Natural killer cell (primary cell): Measurements from ENCODE around the gene PSRC1. TPM values are rescaled to one million over a fixed set of nuclear protein-coding genes. Genes with fewer than 3 reads are reported as not detected.

Experiments used
- ATAC-seq, 3 donors: fragments of 150-1000 bp in 2 of 3; fragments of 200-7000 bp in 1 of 3; cut with Tn5 transposase; 1 replicate in 1 of 3; 2 replicates in 2 of 3; pipeline ENCODE4 v1.10.0; 2021; ENCODE audit warnings: mild to moderate bottlenecking in 2 of 3, moderate library complexity in 2 of 3
- DNase-seq, 2 donors: peaks; one replicate each; pipeline versions ENCODE4 v3.0.0 to v3.0.0-alpha.2; 2013 to 2021; ENCODE audit warnings: mixed read lengths in 1 of 2
- H3K27ac ChIP-seq: one replicate; pipeline ENCODE4 v1.5.1; 2013; ENCODE audit warnings: mild to moderate bottlenecking, low read length
- H3K27me3 ChIP-seq: one replicate; pipeline ENCODE4 v1.6.1; 2013; ENCODE audit warnings: low read length; ENCODE audit not compliant: control insufficient read depth, insufficient read depth
- H3K36me3 ChIP-seq: one replicate; pipeline ENCODE4 v1.6.1; 2013; ENCODE audit warnings: low read length; ENCODE audit not compliant: control insufficient read depth, insufficient read depth
- H3K4me1 ChIP-seq: one replicate; pipeline ENCODE4 v1.6.1; 2013; ENCODE audit warnings: low read length; ENCODE audit not compliant: control insufficient read depth, insufficient read depth
- H3K4me3 ChIP-seq: one replicate; pipeline ENCODE4 v1.5.1; 2013; ENCODE audit warnings: low read length
- H3K9me3 ChIP-seq: one replicate; pipeline ENCODE4 v1.6.1; 2013; ENCODE audit warnings: low read length; ENCODE audit not compliant: control insufficient read depth, insufficient read depth
- H3K27ac Mint-ChIP-seq, 2 donors: one replicate each; pipeline ENCODE4 v1.8.0; 2022; ENCODE audit warnings: mild to moderate bottlenecking in 2 of 2, mixed read lengths in 2 of 2, moderate library complexity in 1 of 2
- H3K27me3 Mint-ChIP-seq, 2 donors: one replicate each; pipeline ENCODE4 v1.8.0; 2022; ENCODE audit warnings: low read depth in 2 of 2, mixed read lengths in 2 of 2
- H3K36me3 Mint-ChIP-seq: one replicate; pipeline ENCODE4 v1.8.0; 2022; ENCODE audit warnings: mixed read lengths
- H3K4me1 Mint-ChIP-seq, 2 donors: one replicate each; pipeline ENCODE4 v1.8.0; 2022; ENCODE audit warnings: mixed read lengths in 2 of 2
- H3K4me3 Mint-ChIP-seq: one replicate; pipeline ENCODE4 v1.8.0; 2022; ENCODE audit warnings: mild to moderate bottlenecking, moderate library complexity, mixed read lengths
- H3K9me3 Mint-ChIP-seq, 2 donors: one replicate each; pipeline ENCODE4 v1.8.0; 2022; ENCODE audit warnings: mixed read lengths in 2 of 2
- CTCF ChIP-seq: fragments of 200-600 bp; IDR thresholded peaks from one replicate; pipeline ENCODE4 v1.8.0; 2022; ENCODE audit warnings: antibody characterized with exemption
- whole genome bisulfite sequencing: methylation state at CpG from one replicate; pipeline ENCODE4 v1.1.7; 2013; ENCODE audit warnings: missing lambda C conversion rate; ENCODE audit not compliant: insufficient coverage; 5-methylcytosine and 5-hydroxymethylcytosine counted together
- intact Hi-C: fragments of 100-400 bp; cut with micrococcal nuclease; formaldehyde crosslinking; loops from one replicate; pipeline ENCODE4 v1.14.2; 2022
- total RNA-seq, 4 donors: library from RNA; stranded (reverse); fragments of 120-200 nt in 1 of 4; gene quantifications; one replicate each; pipeline versions ENCODE4 v1.2.3 to v1.2.4, GENCODE V29; 2013 to 2022

PSRC1 gene
- total RNA-seq, 3 donors from 2014 or later (not counting 1 experiment from before 2014, with no cell fraction given), result 1.1 to 2.4 (median 1.9) TPM

DNA sequence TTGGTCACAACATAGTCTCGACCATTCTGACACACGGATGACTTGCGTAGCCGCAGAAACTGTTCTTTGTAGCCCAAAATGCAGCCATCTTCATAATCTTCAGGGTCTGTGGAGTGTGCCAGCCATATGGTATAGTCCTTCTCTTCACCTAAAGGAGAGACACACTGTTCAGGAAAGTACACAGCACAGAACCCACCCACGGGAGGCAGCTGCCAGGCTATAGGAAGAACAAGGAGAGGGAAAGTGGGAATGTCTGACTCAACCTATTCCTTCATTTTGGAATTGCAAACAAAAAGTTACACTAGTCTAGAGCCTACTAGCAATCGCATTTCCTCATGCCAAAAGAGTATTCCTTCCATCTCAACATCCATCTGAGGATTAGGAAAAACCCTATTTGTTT is 40.0 kb upstream of the PSRC1 start:
- Mint-ChIP-seq H3K4me1 (no peaks in the 10 kb centered on the region), H3K9me3 (no peaks in the 10 kb centered on the region), H3K27me3 (no peaks in the 10 kb centered on the region), H3K36me3 (no peaks in the 10 kb centered on the region), H3K27ac (no peak overlapping the region), H3K4me3 (no peak overlapping the region)
- no peaks in the 10 kb centered on the region for H3K4me1 ChIP-seq
- no peak overlapping the region for H3K4me3 ChIP-seq
- H3K36me3 ChIP-seq, result no peaks in the 10 kb centered on the region
- ATAC-seq, result no peak
- H3K27me3 ChIP-seq, result no peaks in the 10 kb centered on the region
- 94% methylated on average over 5 of the region's 6 CpGs for WGBS
- no peak for TF ChIP-seq CTCF
- intact Hi-C loops, result no loop called here
- no peaks in the 10 kb centered on the region for H3K9me3 ChIP-seq
- DNase-seq, result no peak
- no peak overlapping the region for H3K27ac ChIP-seq

GRCh38 chr1:109319114-109319513 is 36.2 kb upstream of the PSRC1 start:
- intact Hi-C loops, result no loop called here
- Histone ChIP-seq H3K27ac (no peak overlapping the region), H3K27me3 (no peaks in the 10 kb centered on the region), H3K9me3 (no peaks in the 10 kb centered on the region), H3K4me1 (no peaks in the 10 kb centered on the region), H3K36me3 (no peaks in the 10 kb centered on the region), H3K4me3 (no peak overlapping the region)
- no peak for DNase-seq
- Mint-ChIP-seq H3K4me1 (no peaks in the 10 kb centered on the region), H3K36me3 (no peaks in the 10 kb centered on the region), H3K27ac (no peak overlapping the region), H3K27me3 (no peaks in the 10 kb centered on the region), H3K9me3 (no peaks in the 10 kb centered on the region), H3K4me3 (no peak overlapping the region)
- 97% methylated on average over 3 of the region's 3 CpGs for WGBS
- ATAC-seq, result no peak
- TF ChIP-seq CTCF, result no peak

DNA sequence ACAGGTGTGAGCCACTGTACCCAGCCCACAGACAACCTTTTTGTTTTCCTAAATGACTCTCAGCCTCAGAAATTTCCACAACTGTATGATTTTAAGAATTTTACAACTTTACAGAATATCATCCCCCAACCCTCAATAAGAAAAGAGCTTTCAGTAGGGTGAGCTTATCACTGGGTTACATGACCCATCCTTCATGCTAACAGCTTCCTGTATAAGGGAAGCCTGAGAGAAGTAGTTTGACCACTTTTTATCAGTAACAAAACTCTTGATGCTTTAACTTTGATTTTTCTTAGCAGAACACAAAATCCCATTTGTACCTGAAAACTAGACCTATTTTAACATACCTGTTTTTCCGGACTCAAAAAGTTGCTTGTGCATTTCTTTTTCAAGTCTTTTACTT is 33.6 kb upstream of the PSRC1 start:
- Mint-ChIP-seq H3K9me3 (no peaks in the 10 kb centered on the region), H3K27me3 (no peaks in the 10 kb centered on the region), H3K4me3 (no peak overlapping the region), H3K4me1 (no peaks in the 10 kb centered on the region), H3K36me3 (no peaks in the 10 kb centered on the region), H3K27ac (no peak overlapping the region)
- Histone ChIP-seq H3K4me3 (no peak overlapping the region), H3K9me3 (no peaks in the 10 kb centered on the region), H3K36me3 (no peaks in the 10 kb centered on the region), H3K27me3 (no peaks in the 10 kb centered on the region), H3K27ac (no peak overlapping the region), H3K4me1 (no peaks in the 10 kb centered on the region)
- no peak for TF ChIP-seq CTCF
- WGBS, result 82% methylated on average over 1 of the region's 1 CpG
- DNase-seq (no peak), ATAC-seq (no peak)
- intact Hi-C loops, result no loop called here

DNA sequence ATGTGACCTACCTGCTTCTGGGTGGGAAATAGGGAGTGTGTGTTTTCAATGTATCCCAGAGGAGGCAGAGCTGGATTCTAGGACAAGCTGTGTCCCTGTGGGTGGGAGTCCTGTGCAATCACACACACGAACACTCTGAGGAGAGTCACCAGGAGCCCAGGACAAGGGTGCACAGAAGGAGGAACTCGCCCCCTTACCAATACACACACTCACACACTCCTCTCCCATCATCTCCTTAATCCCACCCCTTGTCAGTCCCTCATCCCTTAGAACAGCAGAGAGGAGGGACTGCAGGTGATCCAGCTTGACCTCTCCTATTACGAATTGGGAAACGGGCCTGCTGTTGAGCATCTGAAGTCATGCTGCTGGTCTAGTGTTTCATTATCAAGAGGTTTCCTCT is 32.3 kb upstream of the PSRC1 start:
- no peaks in the 10 kb centered on the region for H3K9me3 Mint-ChIP-seq
- no peaks in the 10 kb centered on the region for H3K27me3 Mint-ChIP-seq
- no peak for TF ChIP-seq CTCF
- Histone ChIP-seq H3K4me1 (no peaks in the 10 kb centered on the region), H3K27ac (no peak overlapping the region), H3K9me3 (no peaks in the 10 kb centered on the region), H3K36me3 (no peaks in the 10 kb centered on the region), H3K27me3 (no peaks in the 10 kb centered on the region), H3K4me3 (no peak overlapping the region)
- intact Hi-C loops, result no loop called here
- no peak overlapping the region for H3K4me3 Mint-ChIP-seq
- ATAC-seq (no peak), DNase-seq (no peak)
- 92% methylated on average over 4 of the region's 4 CpGs for WGBS
- no peak overlapping the region for H3K27ac Mint-ChIP-seq
- no peaks in the 10 kb centered on the region for H3K36me3 Mint-ChIP-seq
- H3K4me1 Mint-ChIP-seq, result no peaks in the 10 kb centered on the region
